ENCODE results near the gene PCDHGA3.
"Not testable (repeated sequence)": the region's sequence is repeated elsewhere in the genome, so short reads cannot be mapped to it uniquely, and the experiment has no call there.

The PCDHGA3 gene

GRCh38 chr5:141343242-141343952 is at the start of gene PCDHGA3:
Gene PCDHGA3 (plus strand): TSS chr5:141343829. CDS start chr5:141344034, 205 bp downstream.
- DNase-seq (ENCODE audit: low read depth): no peak

- no peak for DNase-seq (ENCODE audit: low read depth)
Observed at GRCh38 chr5:141298376-141298775, 45.3 kb upstream of the PCDHGA3 start.

DNA sequence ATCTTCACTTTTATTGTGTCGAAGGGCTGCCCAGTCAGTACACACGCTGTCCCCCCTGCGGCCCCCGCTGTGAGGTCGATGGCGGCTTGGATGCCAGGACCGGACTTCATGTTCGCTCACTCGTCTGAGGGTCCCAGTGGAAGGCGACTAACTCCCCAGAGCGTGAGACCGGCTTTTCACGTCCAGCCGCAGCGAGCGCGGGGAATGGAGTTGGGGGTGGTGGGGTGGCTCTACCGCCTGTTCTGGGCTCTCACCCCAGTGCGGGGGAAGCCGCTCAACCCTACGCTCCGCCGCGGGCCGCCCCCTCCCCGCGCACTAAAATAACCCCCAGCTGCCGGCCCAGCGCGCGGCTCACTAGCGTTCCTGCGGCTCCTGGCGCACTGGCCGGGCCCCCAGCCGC is 39.9 kb upstream of the PCDHGA3 start, which contains the start of gene SLC25A2:
SLC25A2 (minus strand) TSS at position 294 of the 400 bp plus-strand sequence; CDS start at position 110, 184 bp downstream.
- no peak for DNase-seq (ENCODE audit: low read depth)

- DNase-seq (ENCODE audit: low read depth): no peak
Observed at GRCh38 chr5:141306630-141307029, 37.0 kb upstream of the PCDHGA3 start.

DNA sequence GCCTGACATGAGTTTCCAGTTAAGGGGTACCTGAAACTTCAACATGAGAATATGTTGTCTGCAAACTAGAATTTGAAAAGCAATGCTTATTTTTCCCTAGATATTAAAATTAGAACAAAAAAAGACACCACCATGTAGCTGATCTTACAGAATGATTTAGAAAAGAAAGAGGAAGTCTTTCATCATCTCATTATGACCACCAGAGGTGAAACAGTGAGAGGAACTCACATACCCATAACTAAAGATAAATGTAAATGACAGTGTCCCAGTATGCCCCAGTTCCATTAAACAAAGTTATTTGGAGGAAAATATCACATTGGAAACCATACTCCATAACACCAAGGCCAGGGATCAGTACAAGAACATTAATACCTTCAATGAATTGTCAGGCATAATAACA is 29.9 kb upstream of the PCDHGA3 start:
- DNase-seq (ENCODE audit: low read depth): no peak

DNA sequence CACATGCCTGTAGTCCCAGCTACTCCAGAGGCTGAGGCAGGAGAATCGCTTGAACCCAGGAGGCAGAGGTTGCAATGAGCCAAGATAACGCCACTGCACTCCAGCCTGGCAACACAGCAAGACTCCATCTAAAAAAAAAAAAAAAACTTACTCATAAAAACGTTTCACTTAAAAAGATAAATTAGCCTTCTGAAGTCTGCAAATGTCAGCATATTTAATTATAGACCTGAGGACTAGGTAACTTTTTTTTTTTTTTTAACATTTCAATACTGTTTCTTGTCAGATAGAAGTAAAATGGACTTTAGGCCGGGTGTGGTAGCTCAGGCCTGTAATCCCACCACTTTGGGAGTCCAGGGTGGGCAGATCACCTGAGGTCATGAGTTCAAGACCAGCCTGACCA is 26.7 kb upstream of the PCDHGA3 start:
- not testable (repeated sequence) for DNase-seq (ENCODE audit: low read depth)

GRCh38 chr5:141319202-141319601 is 24.4 kb upstream of the PCDHGA3 start:
- DNase-seq (ENCODE audit: low read depth): no peak

DNA sequence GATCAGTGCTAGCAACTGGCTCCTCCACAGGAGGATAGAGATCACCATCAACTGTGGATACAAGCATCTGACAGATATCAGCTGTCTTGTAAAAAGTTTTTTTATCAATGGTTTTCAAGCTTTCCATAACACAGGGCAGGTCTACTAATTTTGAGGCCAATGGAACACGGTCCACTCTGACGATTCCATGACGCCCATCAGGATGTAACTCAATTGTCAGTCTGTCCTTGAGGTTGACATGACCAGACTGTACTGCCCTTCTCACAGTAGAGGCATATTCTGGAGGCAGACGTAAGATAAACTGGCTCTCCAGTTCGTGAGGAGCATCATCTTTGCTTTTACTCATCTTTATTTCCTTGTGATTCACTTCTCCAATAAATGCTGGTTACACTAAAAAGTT is 23.9 kb upstream of the PCDHGA3 start:
- DNase-seq (ENCODE audit: low read depth): no peak

DNA sequence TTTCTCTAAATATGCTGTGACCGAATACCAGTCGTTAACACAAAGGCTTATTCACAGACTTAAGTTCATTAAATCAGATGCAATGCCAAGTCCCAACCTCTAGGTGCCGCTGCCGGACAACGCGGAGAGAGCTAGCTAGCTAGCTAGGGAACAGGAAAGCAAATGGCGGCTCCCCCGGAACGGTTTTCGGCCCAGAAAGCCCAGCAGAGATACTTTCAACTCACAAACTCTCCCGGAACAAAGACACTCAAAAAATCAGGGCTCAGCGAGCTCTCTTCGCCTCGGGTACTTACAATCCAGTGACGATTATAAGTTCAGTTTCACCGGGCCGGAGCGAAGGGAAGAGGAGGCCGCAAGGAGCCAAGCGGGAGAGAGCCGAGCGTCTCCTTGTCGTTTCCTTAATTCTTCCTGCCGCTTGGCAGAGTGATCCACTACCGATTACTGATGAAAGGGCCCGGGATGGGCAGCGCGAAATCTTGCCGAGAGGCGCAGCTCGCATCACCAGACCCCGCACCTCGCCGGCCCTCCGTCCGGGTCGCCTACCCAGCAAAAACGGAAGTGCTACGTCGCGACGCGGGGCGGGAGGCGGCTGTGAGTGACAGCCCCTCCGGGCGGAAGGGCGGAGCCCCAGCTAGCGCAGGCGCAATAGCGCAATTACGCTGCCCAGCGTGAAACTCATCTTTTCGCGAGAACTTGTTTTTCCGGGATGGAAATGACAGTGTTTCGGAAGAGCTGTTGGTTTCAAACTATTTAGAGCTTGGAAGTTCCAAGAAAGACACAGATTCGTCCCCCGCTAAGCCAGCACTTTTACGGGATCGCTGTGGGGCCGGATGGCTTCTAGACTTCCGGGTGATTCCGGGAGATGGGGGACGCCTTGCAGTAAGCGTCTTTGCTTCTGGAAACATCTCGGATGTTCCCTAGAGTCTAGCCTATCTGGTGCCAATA is 23.1 kb upstream of the PCDHGA3 start, which contains the start of gene TAF7:
TAF7 (minus strand) TSS at position 560 of the 945 bp plus-strand sequence. CDS start 740 bp downstream, outside the sequence.
- peak; percentile 81 for DNase-seq (ENCODE audit: low read depth)

DNA sequence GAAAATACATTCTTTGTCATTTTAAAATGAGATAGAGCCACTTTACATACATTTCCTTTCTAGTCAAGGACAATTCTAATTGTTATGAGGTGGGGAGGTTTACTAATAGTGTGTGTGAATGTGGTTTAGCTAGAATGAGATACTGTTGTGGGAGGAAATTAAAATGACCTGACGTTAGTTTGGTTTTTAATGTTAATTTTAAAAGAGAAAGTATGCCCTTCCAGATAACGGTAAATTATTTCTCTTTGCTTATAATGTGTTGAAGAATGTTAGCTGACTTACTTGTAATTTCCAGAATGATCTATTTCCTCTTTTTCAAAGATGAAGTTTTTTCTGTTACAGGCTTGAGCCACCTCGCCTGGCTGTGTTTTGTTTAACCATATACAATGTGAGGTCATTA is 21.4 kb upstream of the PCDHGA3 start:
- DNase-seq (ENCODE audit: low read depth): no peak

- peak; percentile 25 for DNase-seq (ENCODE audit: low read depth)
Observed at GRCh38 chr5:141326088-141326854, 17.4 kb upstream of the PCDHGA3 start.

GRCh38 chr5:141328231-141328630 is 15.4 kb upstream of the PCDHGA3 start:
- DNase-seq (ENCODE audit: low read depth): no peak

DNA sequence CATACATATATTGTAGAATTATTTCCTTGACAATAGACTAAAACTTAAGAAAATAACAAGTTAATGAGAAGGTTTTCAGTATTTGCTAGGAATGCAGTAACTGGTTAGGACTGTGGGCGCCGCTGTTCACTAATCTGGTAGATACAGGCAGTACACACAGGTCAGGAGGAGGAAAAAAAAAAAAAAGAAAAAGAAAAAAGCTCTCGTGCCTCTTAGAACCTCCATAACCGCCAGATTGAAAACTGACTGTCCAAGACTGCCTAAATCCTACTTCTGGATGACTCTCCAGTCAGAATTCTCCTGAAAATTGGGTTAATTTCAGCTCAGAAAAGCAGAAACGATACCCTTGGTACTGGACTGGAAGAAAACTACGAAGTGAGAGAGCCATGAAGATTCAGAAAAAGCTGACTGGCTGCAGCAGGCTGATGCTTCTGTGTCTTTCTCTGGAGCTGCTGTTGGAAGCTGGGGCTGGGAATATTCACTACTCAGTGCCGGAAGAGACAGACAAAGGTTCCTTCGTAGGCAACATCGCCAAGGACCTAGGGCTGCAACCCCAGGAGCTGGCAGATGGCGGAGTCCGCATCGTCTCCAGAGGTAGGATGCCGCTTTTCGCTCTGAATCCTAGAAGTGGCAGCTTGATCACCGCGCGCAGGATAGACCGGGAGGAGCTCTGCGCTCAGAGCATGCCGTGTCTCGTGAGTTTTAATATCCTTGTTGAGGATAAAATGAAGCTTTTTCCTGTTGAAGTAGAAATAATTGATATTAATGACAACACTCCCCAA is 13.1 kb upstream of the PCDHGA3 start, which contains the start of gene PCDHGA1:
PCDHGA1 (plus strand) TSS at position 216 of the 782 bp plus-strand sequence.
- DNase-seq (ENCODE audit: low read depth): no peak

GRCh38 chr5:141332571-141332970 is 11.1 kb upstream of the PCDHGA3 start:
- not testable (repeated sequence) for DNase-seq (ENCODE audit: low read depth)

GRCh38 chr5:141338538-141339306 is 4.9 kb upstream of the PCDHGA3 start, which contains the start of gene PCDHGA2:
Gene PCDHGA2 (plus strand): TSS chr5:141338760.
- no peak for DNase-seq (ENCODE audit: low read depth)

DNA sequence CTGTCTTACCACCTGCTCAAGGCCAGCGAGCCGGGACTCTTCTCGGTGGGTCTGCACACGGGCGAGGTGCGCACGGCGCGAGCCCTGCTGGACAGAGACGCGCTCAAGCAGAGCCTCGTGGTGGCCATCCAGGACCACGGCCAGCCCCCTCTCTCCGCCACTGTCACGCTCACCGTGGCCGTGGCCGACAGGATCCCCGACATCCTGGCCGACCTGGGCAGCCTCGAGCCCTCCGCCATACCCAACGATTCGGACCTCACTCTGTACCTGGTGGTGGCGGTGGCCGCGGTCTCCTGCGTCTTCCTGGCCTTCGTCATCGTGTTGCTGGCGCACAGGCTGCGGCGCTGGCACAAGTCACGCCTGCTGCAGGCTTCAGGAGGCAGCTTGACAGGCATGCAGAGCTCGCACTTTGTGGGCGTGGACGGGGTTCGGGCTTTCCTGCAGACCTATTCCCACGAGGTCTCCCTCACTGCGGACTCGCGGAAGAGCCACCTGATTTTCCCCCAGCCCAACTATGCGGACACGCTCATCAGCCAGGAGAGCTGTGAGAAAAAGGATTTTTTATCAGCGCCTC is 2.8 kb upstream of the PCDHGA3 start:
- not testable (repeated sequence) for DNase-seq (ENCODE audit: low read depth)

- no peak for DNase-seq (ENCODE audit: low read depth)
Observed at GRCh38 chr5:141342773-141343172, 856 bp upstream of the PCDHGA3 start.

GRCh38 chr5:141343953-141344463 is 379 bp downstream of the PCDHGA3 start:
- DNase-seq (ENCODE audit: low read depth): no peak

DNA sequence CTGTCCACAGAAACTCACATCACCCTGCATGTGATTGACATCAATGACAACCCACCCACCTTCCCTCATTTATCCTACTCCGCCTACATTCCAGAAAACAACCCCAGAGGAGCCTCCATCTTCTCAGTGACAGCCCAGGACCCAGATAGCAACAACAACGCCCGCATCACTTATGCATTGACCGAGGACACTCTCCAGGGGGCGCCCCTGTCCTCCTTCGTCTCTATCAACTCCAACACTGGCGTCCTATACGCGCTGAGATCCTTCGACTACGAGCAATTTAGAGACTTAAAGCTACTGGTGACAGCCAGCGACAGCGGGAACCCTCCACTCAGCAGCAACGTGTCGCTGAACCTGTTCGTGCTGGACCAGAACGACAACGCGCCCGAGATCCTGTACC is 1.7 kb downstream of the PCDHGA3 start:
- DNase-seq (ENCODE audit: low read depth): no peak

DNA sequence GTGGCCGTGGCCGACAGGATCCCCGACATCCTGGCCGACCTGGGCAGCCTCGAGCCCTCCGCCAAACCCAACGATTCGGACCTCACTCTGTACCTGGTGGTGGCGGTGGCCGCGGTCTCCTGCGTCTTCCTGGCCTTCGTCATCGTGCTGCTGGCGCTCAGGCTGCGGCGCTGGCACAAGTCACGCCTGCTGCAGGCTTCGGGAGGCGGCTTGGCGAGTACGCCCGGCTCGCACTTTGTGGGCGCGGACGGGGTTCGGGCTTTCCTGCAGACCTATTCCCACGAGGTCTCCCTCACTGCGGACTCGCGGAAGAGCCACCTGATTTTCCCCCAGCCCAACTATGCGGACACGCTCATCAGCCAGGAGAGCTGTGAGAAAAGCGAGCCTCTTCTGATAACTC is 2.4 kb downstream of the PCDHGA3 start:
- DNase-seq (ENCODE audit: low read depth): not testable (repeated sequence)

Measured in stimulated activated CD8-positive, alpha-beta memory T cell treated with anti-CD3 and anti-CD28 coated beads, Interleukin-15, amount 100 ng/mL, for 24 hours (primary cell).